Skeletal muscle cell (primary cell): ENCODE measurements around the gene AOX1.
"Not testable (repeated sequence)": the region's sequence is repeated elsewhere in the genome, so short reads cannot be mapped to it uniquely, and the experiment has no call there.

Source experiments
- DNase-seq: peaks from one replicate; pipeline ENCODE4 v3.0.0-alpha.2; 2010; ENCODE audit warnings: low read depth
- H3K4me3 ChIP-seq: 2 replicates; pipeline ENCODE4 v1.5.1; 2011; ENCODE audit warnings: low read depth, mild to moderate bottlenecking, control low read depth, low read length, moderate library complexity

Gene AOX1

GRCh38 chr2:200585730-200586643 lies at the start of gene AOX1:
Gene AOX1, plus strand, starts transcription at chr2:200586014. Its CDS starts 95 bp downstream, at chr2:200586109.
- H3K4me3 ChIP-seq = peak within 1 kb of the TSS; percentile 63
- no peak for DNase-seq

GRCh38 chr2:200538139-200538538 lies 47.7 kb upstream of the AOX1 start:
- no peak overlapping the region for H3K4me3 ChIP-seq
- no peak for DNase-seq

- H3K4me3 ChIP-seq = no peak overlapping the region
- no peak for DNase-seq
These were observed 45.0 kb upstream of the AOX1 start for GRCh38 chr2:200540793-200541192.

GRCh38 chr2:200566596-200566995 lies 19.2 kb upstream of the AOX1 start:
- not testable (repeated sequence) for DNase-seq, H3K4me3 ChIP-seq

GRCh38 chr2:200567932-200568331 lies 17.9 kb upstream of the AOX1 start:
- DNase-seq = no peak
- no peak overlapping the region for H3K4me3 ChIP-seq

GRCh38 chr2:200575957-200576356 lies 9.9 kb upstream of the AOX1 start:
- no peak for DNase-seq
- no peak overlapping the region for H3K4me3 ChIP-seq

- DNase-seq = no peak
- no peak overlapping the region for H3K4me3 ChIP-seq
These were observed 8.8 kb upstream of the AOX1 start for GRCh38 chr2:200577027-200577426.

- H3K4me3 ChIP-seq = no peak overlapping the region
- no peak for DNase-seq
These were observed 7.0 kb upstream of the AOX1 start for GRCh38 chr2:200578778-200579177.

- no peak for DNase-seq
- no peak overlapping the region for H3K4me3 ChIP-seq
These were observed 1.2 kb upstream of the AOX1 start for GRCh38 chr2:200584639-200585038.

GRCh38 chr2:200585340-200585729 lies 479 bp upstream of the AOX1 start:
- H3K4me3 ChIP-seq = peak overlapping the region; percentile 63
- DNase-seq = no peak

- H3K4me3 ChIP-seq = peak overlapping the region; percentile 63
- no peak for DNase-seq
These were observed 796 bp downstream of the AOX1 start for GRCh38 chr2:200586644-200586975.

- DNase-seq = no peak
- H3K4me3 ChIP-seq = peak overlapping the region; percentile 63
These were observed 1.3 kb downstream of the AOX1 start for GRCh38 chr2:200587007-200587616.

GRCh38 chr2:200588076-200588678 lies 2.4 kb downstream of the AOX1 start:
- no peak for DNase-seq
- H3K4me3 ChIP-seq = no peak overlapping the region

- DNase-seq = peak; percentile 58
- no peak overlapping the region for H3K4me3 ChIP-seq
These were observed 4.3 kb downstream of the AOX1 start for GRCh38 chr2:200590090-200590489.

GRCh38 chr2:200591308-200591707 lies 5.5 kb downstream of the AOX1 start:
- no peak overlapping the region for H3K4me3 ChIP-seq
- DNase-seq = no peak

- DNase-seq = no peak
- H3K4me3 ChIP-seq = no peak overlapping the region
These were observed 6.7 kb downstream of the AOX1 start for GRCh38 chr2:200592406-200593075.

- no peak for DNase-seq
These were observed 8.1 kb downstream of the AOX1 start for GRCh38 chr2:200593905-200594304.

GRCh38 chr2:200595913-200596312 lies 10.1 kb downstream of the AOX1 start:
- no peak overlapping the region for H3K4me3 ChIP-seq
- DNase-seq = no peak

More at GRCh38 chr2:200593905-200594304, 8.1 kb downstream of the AOX1 start:
- H3K4me3 ChIP-seq = no peak overlapping the region

GRCh38 chr2:200596774-200597570 lies 11.2 kb downstream of the AOX1 start:
- no peak overlapping the region for H3K4me3 ChIP-seq
- no peak for DNase-seq
